K562 treated with DMSO at 1 percent for 48 hours (cell line): Measurements from ENCODE around the gene ZNF774. TPM values are rescaled to one million over a fixed set of nuclear protein-coding genes. Genes with fewer than 3 reads are reported as not detected.

Experiments used
- total RNA-seq: library from RNA; unstranded; fragments of 300-600 nt; gene quantifications from 2 replicates; pipeline ENCODE4 v1.2.3, GENCODE V29; 2022; ENCODE audit warnings: low replicate concordance; ENCODE audit errors: extremely low read depth

ZNF774 gene
- total RNA-seq = not detected in 2 replicates

DNA sequence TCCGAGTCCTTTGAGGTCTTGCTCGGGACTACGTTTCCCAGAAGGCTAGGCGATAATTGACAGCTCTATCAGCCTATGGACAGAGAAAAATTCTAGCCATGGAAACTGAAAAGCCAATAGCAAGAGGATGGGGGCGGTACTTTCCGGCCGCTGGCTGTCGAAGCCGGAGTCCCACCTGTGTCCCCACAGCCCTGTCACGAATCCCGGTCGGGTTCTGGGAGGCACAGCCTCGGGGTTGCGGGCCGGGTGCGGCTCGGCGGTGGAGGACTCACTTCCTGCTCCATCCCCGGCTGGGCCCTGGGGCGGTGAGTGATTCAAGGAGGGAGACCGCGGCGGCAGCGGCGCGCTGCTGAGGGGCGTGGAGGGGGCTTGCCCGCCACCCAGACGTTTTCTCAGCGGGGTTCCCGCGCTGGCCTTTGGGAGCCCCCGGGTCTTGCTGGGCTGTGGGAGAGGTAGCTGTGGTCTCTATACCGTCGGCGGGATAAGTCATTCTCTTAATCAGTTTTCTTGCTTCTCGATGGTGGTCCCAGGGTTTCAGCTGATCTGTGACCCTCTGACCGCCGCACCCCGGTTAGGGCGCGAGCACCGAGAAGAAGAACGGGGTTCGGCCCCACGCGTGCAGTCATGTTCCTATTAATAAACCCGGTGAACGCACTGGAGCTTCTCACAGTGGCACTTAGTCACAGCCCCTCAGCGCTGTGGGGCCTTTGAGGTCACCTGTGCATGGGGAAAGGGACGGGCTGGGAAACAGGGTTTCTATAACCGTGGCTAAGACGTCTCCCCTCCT is at the start of gene ZNF774:
Gene ZNF774, plus strand, starts transcription at position 178 of the 787 bp plus-strand sequence. CDS start 2,377 bp downstream, outside the sequence.

DNA sequence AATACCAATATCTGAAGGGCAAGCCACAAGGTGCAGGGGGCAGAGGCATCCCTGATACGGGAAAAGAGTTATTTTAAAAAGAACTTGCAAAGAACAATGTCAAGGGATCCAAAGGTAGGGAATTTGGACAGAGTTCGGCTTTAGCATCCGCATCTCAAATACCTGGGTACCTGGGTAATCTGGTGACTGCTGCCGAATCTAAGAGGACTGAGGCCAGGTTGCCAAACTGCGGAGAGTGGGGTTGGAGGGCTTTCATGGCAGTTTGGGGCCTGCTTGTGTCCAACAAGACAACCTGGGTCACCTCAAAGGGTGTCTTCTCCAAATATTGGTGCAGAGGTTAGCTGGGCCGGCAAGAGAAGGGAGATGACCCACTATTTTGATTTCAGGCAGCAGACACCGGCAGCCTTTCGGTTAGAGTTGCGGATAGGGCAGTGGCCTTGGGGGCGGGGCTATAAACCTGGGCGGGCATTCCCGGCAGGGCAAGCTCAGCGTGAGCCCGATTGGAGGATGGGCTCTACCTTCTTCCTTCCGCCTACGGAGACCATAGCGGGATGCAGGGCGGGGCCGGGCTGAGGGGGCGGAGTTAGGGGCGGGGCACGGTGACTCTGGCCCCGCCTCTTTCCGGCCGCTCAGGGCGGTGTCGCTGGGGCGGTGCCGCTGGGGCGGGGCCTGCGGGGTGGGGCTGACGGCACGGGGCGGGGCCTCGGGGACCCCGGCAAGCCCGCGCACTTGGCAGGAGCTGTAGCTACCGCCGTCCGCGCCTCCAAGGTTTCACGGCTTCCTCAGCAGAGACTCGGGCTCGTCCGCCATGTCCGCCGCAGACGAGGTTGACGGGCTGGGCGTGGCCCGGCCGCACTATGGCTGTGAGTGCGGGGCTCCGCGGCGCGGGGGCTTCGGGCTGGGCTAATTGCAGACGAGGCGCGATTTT is 35.7 kb downstream of the ZNF774 start, which contains the start of gene IQGAP1:
Gene IQGAP1, plus strand, starts transcription at position 709 of the 928 bp plus-strand sequence. Its CDS starts 100 bp downstream, at position 809.

Other genes with a start within 250 kb of the ZNF774 start
- not detected in 2 replicates for gene IDH2, start 249.8 kb upstream of the ZNF774 start, total RNA-seq
- not detected in 2 replicates for gene SEMA4B, start 151.0 kb upstream of the ZNF774 start, total RNA-seq
- not detected in 2 replicates for gene CIB1, start 118.3 kb upstream of the ZNF774 start, total RNA-seq
- not detected in 2 replicates for gene GDPGP1, start 118.1 kb upstream of the ZNF774 start, total RNA-seq
- not detected in 2 replicates for gene TTLL13, start 102.7 kb upstream of the ZNF774 start, total RNA-seq
- gene NGRN, start 86.6 kb upstream of the ZNF774 start, total RNA-seq = not detected in 2 replicates
- 96.8 TPM in 1 of 2 replicates, not detected in the other for gene IQGAP1, start 36.0 kb downstream of the ZNF774 start, total RNA-seq
- gene CRTC3, start 177.6 kb downstream of the ZNF774 start, total RNA-seq = not detected in 2 replicates